Endothelial cell (in vitro differentiated cells): ENCODE results near the gene FOXQ1. TPM values are rescaled to one million over a fixed set of nuclear protein-coding genes. Genes with fewer than 3 reads are reported as not detected.

ENCODE experiments used
- DNase-seq: peaks from one replicate; pipeline ENCODE4 v3.0.0; 2021; ENCODE audit warnings: low spot score
- H3K27ac Mint-ChIP-seq: one replicate; pipeline ENCODE4 v1.8.0; 2021; ENCODE audit warnings: mixed read lengths, inconsistent platforms; ENCODE audit not compliant: unreplicated experiment
- H3K27me3 Mint-ChIP-seq: one replicate; pipeline ENCODE4 v1.8.0; 2021; ENCODE audit warnings: mild to moderate bottlenecking, moderate library complexity, mixed read lengths, inconsistent platforms; ENCODE audit not compliant: unreplicated experiment
- H3K36me3 Mint-ChIP-seq: one replicate; pipeline ENCODE4 v1.8.0; 2021; ENCODE audit warnings: mild to moderate bottlenecking, low read depth, mixed read lengths, inconsistent platforms; ENCODE audit not compliant: unreplicated experiment
- H3K4me1 Mint-ChIP-seq: one replicate; pipeline ENCODE4 v1.8.0; 2021; ENCODE audit warnings: mild to moderate bottlenecking, mixed read lengths, inconsistent platforms; ENCODE audit not compliant: unreplicated experiment
- H3K4me3 Mint-ChIP-seq: one replicate; pipeline ENCODE4 v1.8.0; 2021; ENCODE audit warnings: mild to moderate bottlenecking, mixed read lengths, inconsistent platforms; ENCODE audit not compliant: unreplicated experiment
- H3K9me3 Mint-ChIP-seq: one replicate; pipeline ENCODE4 v1.8.0; 2021; ENCODE audit warnings: mixed read lengths, inconsistent platforms; ENCODE audit not compliant: unreplicated experiment
- long read RNA-seq: library from polyadenylated mRNA; unstranded; transcript quantifications from one replicate; pipeline ENCODE4 v2.0.0, GENCODE V29; 2020; ENCODE audit not compliant: unreplicated experiment
- total RNA-seq: library from RNA; stranded (reverse); fragmentation: NEBNext Ultra II Directional; extraction: Animal tissue kit (Norgen Biotek cat#: 25700); gene quantifications from one replicate; pipeline ENCODE4 v1.2.1, GENCODE V29; 2021; ENCODE audit not compliant: unreplicated experiment
- TF ChIP-seq, protein P1 (sequence below): fragments of 200-600 bp; sonication (generic); IDR thresholded peaks from one replicate; pipeline ENCODE4 v1.5.0; 2021; ENCODE audit warnings: antibody characterized with exemption; ENCODE audit not compliant: unreplicated experiment

FOXQ1 gene, protein sequence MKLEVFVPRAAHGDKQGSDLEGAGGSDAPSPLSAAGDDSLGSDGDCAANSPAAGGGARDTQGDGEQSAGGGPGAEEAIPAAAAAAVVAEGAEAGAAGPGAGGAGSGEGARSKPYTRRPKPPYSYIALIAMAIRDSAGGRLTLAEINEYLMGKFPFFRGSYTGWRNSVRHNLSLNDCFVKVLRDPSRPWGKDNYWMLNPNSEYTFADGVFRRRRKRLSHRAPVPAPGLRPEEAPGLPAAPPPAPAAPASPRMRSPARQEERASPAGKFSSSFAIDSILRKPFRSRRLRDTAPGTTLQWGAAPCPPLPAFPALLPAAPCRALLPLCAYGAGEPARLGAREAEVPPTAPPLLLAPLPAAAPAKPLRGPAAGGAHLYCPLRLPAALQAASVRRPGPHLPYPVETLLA
- total RNA-seq = 0.67 TPM
- long read RNA-seq = 0 reads

DNA sequence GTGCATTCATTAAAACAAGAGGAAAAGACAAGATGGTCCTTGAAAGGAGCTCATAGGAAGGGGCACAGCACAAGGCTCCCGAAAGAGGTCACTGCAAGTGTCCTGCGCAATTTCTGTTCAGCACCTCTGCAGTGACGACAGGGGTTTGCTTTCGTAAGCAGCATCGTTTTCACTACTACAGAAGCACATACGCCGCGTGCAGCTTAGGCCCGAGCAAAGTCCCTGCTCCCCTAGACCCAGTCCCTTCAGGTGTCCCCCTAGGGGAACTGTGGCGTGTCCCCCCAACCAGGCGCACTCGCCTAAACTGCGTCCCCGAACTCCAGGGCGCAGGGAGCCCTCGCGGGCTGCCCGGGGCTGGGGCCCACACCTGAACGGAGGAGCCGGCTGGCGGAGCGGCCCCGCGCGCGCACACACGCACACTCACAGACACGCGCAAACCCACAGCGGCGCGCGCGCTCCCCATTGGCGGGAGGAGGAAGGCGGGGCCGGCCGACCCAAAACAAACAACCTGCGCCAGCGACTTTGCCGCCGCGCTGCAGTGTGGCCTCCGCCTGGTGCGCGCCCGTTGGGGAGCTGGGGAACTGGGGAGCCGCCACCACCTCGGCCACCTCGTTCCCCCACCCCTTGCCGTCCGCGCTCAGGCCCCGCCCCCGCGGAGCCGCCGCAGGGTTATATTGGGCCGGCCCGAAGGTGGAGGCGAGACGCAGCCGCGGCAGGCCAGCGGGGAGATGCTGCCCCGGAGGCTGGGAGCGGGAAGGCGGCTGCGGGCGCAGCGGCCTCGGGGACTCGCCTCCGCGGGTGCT is at the start of gene FOXQ1:
Gene FOXQ1 (plus strand): TSS at position 699 of the 803 bp plus-strand sequence. CDS start 607 bp downstream, outside the sequence.
- Mint-ChIP-seq H3K27ac (peak within 1 kb of the TSS; percentile 82), H3K27me3 (peaks cover 25% of the 10 kb centered on the region), H3K36me3 (no peaks in the 10 kb centered on the region), H3K4me3 (peak within 1 kb of the TSS; percentile 96), H3K4me1 (peaks cover 25% of the 10 kb centered on the region), H3K9me3 (no peaks in the 10 kb centered on the region)
- DNase-seq = peak; percentile 45
- TF ChIP-seq, protein P1, sequence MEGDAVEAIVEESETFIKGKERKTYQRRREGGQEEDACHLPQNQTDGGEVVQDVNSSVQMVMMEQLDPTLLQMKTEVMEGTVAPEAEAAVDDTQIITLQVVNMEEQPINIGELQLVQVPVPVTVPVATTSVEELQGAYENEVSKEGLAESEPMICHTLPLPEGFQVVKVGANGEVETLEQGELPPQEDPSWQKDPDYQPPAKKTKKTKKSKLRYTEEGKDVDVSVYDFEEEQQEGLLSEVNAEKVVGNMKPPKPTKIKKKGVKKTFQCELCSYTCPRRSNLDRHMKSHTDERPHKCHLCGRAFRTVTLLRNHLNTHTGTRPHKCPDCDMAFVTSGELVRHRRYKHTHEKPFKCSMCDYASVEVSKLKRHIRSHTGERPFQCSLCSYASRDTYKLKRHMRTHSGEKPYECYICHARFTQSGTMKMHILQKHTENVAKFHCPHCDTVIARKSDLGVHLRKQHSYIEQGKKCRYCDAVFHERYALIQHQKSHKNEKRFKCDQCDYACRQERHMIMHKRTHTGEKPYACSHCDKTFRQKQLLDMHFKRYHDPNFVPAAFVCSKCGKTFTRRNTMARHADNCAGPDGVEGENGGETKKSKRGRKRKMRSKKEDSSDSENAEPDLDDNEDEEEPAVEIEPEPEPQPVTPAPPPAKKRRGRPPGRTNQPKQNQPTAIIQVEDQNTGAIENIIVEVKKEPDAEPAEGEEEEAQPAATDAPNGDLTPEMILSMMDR = no peak

DNA sequence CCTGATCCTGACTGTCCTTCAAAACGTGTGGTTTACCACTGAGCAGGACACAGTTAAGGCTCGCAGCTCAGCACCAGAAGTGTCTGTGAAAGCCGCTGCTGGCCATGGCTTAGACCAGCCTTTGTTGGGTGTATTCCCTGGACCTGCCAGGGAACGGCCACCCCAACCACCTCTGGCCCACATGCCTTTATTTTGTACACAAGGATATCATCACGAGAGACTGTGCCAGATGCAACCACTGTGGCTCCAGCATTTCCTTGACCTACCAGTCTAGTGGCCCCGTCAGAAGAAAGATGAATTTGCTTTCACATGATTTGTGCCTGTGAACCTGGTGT is 49.2 kb upstream of the FOXQ1 start:
- Mint-ChIP-seq H3K4me3 (no peak overlapping the region), H3K27ac (no peak overlapping the region), H3K27me3 (peaks cover 2% of the 10 kb centered on the region), H3K36me3 (no peaks in the 10 kb centered on the region), H3K9me3 (no peaks in the 10 kb centered on the region), H3K4me1 (peaks cover 2% of the 10 kb centered on the region)
- no peak for DNase-seq
- TF ChIP-seq, protein P1 = no peak

DNA sequence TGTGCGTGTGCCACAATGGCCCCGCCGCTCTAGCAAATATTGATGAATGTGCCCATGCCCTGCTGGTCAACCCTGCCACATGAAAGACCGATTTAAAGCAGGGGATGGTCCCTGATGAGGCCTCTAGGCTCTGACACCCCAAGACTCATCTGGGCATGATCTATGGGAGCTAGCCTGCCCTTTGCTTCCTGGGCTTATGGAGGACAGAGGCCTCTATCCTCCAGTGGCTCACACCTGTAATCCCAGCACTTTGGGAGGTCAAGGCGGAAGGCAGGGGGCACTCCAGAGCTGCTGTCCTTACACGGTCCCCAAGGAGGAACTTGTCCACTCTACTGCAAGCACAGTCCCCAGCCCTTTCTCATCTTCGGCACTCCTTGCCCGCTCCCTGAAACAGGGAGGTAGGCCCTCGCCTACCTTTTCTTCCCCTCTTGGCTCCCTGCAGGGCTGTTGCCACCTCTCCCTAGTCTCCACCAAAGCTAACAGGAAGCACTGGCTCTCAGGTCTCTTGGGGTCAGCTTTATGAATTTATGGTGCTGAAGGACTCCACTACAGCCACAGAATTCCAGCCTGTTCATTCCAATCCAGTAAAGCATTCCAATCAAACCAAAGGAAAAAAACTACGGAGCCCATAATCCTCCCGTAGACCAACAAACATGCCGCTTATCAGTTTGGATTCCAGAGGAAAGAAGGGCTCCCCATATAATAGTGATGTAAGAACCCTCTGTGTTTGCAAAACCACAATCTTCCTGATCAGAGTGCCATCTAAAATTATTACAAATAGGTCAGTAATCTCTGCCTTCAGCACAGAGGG is 48.7 kb upstream of the FOXQ1 start:
- Mint-ChIP-seq H3K27me3 (peaks cover 2% of the 10 kb centered on the region), H3K27ac (no peak overlapping the region), H3K4me1 (peaks cover 4% of the 10 kb centered on the region), H3K9me3 (no peaks in the 10 kb centered on the region), H3K4me3 (no peak overlapping the region), H3K36me3 (no peaks in the 10 kb centered on the region)
- TF ChIP-seq, protein P1 = no peak
- DNase-seq = no peak

DNA sequence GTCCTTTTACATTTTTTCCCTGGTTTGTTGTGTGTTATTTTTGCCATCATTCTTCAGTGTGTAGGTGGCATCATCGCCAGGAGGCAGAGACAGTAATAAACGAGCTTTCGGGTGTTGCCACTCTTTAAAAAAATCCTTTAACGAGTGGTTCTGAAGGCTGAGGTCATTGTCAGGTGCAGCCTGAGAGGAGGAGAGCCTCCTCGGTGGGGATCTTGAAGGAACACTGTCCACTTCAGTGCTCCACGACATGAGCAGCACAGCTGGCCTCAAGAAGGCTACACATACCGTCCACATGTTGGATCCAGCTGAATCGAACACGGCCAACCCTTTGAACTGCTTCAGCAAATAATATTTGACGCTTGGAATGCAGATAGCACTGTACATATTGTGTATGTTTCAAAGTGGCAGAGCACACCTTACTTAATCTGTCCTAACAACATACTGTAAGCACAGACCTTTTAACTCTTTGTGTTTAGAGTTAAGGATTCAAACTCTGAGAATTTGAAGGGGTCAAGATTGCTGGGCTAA is 48.0 kb upstream of the FOXQ1 start:
- Mint-ChIP-seq H3K27me3 (peaks cover 2% of the 10 kb centered on the region), H3K36me3 (no peaks in the 10 kb centered on the region), H3K4me3 (no peak overlapping the region), H3K9me3 (no peaks in the 10 kb centered on the region), H3K4me1 (peaks cover 4% of the 10 kb centered on the region), H3K27ac (no peak overlapping the region)
- TF ChIP-seq, protein P1 = no peak
- DNase-seq = no peak
